ENCODE measurements around the gene LTO1.

The LTO1 gene

GRCh38 chr11:69674267-69674885 is 777 bp downstream of the LTO1 start:
- DNase-seq, result no peak

GRCh38 chr11:69671734-69672465 is 3.3 kb downstream of the LTO1 start:
- DNase-seq, result no peak

DNA sequence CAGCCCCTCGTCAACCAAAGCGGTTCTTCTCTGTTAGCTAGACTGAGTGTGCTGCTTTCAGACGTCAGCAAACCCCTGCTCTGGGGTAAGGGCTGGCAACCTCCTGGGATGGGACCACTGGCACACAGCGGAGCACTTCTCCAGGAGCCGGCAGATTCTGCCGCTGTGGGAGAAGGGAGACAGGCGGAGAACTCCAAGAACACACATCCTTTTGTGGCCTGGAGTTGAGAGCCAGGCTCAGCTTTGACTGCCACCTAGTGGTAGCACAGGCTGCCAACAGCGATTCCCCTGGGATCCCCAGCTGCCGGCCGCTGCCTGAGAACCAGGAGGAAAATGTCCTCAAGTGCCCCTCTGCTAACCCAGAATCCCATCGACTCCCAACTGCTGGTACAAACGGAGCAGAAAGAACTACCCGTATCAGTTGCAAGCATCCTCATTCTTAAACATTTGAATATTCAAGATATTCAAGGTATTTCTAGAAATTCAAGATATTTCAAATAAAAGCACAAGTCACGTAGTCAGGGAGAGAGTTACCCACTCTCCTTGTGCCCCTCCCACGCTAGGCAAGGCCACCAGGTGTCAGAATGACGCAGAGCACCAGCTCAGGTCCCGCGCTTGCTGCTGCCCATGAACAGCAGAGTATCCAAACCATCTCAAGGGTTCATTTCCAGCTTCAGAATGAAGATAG is 4.9 kb downstream of the LTO1 start:
- peak; percentile 35 to 45 for DNase-seq

DNA sequence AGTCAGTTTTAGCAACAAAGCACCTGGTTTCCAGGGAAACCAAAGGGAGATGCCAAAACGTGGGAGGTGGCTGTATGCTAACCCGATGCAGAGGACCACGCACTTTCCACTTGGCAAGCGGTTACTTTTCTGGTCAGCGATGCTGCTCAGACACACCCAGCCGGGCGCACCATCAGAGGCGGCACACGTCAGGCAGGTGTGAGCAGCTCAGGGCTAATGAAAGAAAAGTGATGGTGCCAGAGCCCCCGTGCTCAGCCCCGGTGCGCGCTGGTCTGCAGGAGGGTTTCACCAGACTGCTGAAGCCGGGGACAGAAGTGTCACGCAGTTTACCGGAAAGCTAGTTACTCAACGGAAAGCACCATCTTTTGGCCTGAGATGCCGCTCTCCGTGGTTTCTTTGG is 5.7 kb downstream of the LTO1 start:
- no peak for DNase-seq

DNA sequence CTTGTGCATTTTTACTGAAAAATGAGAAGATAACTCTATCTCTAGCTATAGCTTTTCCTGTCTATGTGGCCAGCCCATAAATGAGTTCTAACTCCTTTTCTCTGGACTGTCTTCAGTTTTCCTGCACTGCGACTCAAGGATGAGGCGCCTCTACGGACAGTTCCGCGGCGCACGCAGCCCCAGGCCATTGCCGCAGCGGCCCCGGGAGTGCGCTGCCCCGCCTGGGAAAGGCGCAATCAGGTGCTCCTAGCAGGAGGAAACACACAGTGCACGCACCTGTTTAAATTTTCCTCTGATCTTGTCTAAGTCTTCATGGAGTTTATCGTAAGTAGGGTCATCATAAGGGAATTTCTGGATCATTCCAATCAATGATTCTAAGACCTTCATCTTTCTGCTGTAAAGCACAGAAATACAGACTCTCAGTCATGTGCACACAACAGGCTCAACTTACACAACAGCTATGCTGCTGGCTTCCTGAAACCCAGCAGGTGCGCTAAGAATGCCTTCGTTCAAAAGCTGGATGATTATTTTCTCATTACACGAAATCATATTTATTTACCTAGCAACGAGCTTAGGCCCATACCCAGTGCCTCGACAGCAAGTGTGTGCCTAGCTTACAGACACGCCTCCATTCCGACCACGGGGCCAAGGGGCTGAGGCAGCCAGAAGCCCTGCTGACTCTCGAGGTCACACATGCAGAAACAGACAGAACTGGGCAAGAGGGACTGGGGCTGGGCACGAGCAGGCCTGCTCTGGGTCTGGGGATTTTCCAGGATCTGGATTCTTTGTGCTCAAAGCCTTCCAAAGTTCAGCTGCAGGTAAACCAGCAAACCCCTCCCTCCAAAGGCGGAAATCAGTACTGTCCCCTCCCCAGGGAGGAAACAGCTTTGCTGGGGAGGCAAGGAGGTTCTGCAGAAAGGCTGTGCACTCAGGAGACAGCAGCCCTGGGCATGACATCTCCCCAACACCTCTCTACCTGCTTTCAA is 7.2 kb downstream of the LTO1 start:
- DNase-seq, result no peak

- no peak for DNase-seq
These were observed 8.2 kb downstream of the LTO1 start for GRCh38 chr11:69666752-69667536.

- DNase-seq, result no peak
These were observed 8.9 kb downstream of the LTO1 start for GRCh38 chr11:69666261-69666660.

- DNase-seq, result no peak
These were observed 9.5 kb downstream of the LTO1 start for GRCh38 chr11:69665669-69666068.

- no peak for DNase-seq
These were observed 10.3 kb downstream of the LTO1 start for GRCh38 chr11:69664901-69665300.

DNA sequence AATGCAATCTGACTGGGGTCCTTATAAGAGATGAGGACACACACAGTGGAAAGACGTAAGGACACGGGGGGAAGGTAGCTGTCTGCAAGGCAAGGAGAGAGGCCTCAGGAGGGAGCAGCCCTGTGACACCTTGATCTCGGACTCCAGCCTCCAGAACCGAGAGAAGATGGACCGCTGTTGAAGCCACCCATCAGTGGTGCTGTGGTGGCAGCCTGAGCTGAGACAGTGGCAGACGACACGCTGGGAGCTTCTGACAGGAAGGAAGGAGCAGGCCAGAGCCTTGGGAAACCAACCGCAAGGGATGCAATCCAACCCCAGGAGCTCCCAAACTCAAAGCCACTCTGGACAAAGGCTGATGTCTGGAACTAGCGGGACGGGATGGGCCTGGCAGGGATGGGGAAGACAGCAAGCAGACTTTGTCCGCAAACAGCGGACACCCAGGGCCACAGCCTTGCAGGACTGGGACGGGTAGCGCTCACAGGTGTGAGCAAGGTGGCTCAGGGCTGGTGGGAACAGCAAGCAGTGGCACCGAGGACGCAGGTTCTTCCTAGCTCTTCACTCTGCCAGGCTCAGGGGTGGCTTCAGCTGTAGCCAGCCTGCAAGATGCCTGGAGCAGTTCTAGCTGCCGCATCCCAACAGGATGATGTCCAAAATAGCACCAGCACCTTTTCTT is 10.9 kb downstream of the LTO1 start:
- no peak for DNase-seq

GRCh38 chr11:69663326-69663725 is 11.8 kb downstream of the LTO1 start:
- DNase-seq, result no peak

- no peak for DNase-seq
These were observed 12.3 kb downstream of the LTO1 start for GRCh38 chr11:69662806-69663205.

GRCh38 chr11:69662021-69662698 is 13.0 kb downstream of the LTO1 start:
- no peak for DNase-seq

DNA sequence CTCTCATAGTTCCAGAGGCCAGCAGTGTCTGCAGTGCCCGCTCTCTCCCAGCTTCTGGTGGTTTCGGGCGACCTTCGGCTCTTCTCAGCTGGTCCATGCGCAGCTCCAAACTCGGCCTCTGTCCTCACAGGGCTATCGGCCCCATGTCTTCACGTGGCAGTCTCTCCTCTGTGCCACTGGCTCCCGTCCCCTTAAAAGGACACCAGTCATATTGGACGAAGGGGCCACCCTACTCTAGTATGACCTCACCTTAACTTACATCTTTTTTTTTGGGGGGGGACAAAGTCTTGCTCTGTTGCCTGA is 13.8 kb downstream of the LTO1 start:
- no peak for DNase-seq

DNA sequence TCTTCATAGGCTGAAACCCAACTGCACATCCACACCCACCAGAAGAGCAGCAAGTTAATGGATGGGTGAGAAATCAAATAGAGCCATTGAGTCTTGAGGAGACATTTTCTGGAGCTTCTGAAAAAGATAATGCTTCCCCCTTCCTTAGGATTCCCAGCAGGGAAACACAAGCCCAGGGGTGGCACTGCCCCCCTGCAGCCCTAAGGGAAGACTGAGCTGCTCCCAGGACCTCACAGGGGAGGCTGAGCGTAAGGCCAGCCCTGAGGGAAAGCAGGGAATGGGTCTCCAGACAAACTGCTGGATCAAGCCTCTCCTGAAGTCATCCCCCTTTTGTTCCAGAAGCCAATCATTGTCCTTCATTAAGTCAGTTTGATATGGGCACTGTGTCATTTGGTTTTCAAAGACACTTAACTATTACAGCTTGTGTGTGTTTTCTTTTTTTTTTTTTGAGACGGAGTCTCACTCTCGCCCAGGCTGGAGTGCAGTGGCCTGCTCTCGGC is 15.1 kb downstream of the LTO1 start:
- DNase-seq, result no peak

DNA sequence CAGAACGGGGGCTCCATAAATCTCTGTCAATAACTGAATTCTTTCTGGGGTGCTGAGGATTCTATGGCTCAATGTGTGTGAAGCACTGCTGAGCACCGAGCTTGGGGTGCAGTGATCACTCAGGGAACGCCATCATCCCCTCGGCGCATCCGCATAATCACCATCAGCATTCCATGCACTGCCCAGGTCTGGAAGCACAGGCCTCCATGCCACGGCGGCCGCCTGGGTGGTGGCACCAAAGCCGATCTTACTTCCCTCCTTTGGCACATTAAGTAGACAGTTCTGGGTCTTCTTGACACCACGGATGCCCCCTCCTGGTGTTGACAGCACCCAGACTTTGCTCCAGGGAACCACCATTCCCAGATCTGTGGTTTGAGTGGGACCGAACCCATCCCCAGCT is 15.6 kb downstream of the LTO1 start:
- no peak for DNase-seq

DNA sequence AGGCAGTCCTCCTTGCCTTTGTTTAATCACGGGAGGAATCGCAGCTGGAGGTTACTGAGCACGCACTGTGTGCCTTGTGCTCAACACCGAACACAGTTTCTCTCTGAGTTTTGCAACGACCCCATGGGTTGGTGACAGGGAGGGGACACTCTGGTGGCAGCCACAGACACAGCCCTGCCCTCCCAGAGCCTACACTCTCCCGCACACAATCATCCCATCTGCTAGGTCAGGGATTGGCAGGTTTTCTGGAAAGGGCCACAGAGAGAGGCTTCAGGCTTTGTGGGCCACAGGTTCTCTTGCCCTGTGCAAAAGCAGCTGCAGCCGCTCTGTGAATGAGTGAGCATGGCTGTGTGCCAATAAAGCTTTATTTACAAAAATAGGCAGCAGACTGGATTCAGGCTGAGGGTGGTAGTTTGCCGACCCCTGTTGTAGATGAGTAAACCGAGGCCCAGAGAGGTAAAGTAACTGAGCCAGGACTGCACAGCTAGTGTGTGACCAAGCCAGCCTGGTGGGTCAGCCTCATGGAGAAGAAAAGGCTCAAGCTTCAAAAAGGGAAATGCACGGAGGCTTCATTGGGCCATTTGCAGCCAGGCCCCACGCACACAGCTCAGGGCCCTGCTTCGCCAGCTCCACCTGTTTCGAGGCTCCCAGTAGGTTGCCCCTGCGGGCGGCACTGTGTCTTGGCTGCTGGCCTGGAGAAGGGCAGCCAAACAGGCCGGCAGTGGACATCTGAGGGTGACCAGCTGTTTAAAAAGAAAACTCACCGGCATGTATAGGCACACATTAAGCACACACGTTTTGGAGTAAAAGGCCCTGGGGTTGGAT is 16.3 kb downstream of the LTO1 start:
- no peak for DNase-seq

DNA sequence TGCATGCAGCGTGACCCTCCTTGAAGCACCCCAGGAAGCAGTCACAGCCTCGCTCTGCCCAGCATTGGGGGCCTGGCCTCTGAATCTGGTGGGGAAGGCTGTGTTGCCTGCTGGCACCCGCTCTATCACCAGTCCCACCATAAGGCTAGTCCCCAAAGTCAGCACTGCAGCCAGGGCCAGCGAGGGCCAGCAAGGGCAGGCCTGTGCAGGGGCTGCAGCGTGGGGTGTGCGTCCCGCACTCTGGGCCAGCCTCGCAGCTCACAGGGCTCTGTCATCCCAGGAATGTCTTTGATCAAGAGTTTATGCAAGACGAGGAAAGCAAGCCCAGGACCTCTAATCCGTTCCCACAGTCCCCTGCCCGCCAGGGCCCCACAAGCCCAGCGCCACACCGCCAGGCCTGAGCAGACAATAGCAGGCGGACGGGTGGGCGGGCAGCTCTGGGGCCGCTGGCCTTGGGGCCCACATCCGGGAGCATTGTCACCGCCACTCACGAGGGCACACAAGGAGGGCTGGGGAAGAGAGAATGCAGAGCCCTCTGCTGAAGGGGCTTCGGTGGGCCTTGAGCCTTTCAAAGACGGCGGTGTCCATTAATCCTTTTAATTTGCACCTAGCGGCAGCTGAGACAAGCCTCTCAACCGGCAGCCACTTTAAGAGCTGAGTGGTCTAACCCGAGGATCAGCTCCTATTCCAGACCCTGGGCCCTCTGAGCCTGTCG is 17.1 kb downstream of the LTO1 start:
- DNase-seq, result no peak

DNA sequence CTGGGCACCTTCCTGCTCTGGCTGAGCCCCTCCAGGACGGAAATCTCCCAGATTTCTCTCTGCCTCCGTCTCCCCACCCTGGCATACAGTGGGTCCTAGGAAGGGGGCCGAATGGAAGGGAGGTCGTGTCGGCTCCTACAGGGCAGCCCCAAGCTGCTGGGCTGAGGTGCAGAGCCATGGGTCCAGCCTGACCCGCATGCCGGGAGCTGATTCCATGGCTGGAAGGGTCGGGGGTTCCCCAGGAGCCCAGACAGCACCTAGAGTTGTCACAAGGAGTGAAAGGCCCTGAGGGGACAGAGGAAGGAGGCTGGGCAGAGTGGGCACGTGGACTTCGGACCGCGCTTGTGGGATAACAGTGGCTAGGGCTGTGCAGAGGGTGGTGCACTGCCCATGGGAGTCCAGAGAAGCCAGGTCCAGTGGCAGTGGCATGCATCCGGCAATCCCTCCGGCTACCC is 17.7 kb downstream of the LTO1 start:
- no peak for DNase-seq

All from NCI-H1930 (cell line).